NOMO-1 treated with DMSO at 0.1 percent for 48 hours (cell line): ENCODE measurements around the gene CCNI2.

Experiments used
- DNase-seq: peaks from one replicate; lab custom pipeline; 2025; ENCODE audit not compliant: unreplicated experiment; lab: John Stamatoyannopoulos, UW

CCNI2 gene

GRCh38 chr5:132749506-132749905 lies 2.3 kb downstream of the CCNI2 start:
- no peak for DNase-seq

GRCh38 chr5:132750471-132751230 lies 3.4 kb downstream of the CCNI2 start:
- no peak for DNase-seq

DNA sequence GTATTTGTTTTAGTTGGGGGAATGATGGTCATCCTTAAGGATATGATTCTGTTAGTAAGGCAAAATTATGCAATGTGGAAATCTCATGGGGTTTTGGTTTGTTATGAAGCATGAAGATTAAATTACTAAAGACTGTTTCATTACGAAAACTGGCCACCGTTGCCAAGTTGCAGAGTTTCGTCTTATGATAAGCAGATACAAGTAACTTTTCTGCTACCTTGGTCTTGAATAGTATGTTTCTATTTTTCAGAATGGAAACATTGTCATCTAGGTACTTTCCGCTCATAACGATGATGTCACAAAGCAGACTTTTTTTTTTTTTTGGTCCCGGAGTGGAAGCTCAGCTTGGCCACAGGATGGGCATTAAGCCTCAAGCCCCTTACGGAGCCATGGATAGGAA lies 4.2 kb downstream of the CCNI2 start:
- no peak for DNase-seq

- DNase-seq: no peak
These were observed 4.8 kb downstream of the CCNI2 start for GRCh38 chr5:132751971-132752580.

DNA sequence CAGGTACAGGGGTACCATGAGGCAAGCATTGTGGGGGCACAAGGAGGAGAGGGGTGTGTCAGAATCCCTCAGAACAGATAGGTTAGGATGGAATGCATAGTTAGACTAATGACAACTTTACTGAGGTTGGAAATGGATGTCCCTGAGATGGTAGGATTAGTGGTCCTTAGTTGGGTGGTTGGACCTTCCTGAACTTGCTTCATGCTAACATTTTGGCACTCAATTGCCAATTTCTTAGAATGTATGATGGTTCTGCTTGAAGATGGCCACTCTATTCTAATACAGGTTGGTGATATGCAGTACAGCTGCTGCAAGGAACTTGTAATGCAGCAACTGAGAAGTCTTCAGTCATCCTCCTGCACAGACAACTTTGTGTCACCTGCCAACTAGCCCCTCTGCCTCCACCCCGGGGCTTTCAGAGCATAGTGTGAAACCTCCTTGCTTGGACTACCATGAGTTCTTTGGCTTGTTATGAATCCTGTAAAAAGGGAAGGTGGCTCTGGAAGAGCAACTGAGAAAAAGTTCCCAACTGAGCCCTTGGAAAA lies 5.4 kb downstream of the CCNI2 start:
- no peak for DNase-seq

DNA sequence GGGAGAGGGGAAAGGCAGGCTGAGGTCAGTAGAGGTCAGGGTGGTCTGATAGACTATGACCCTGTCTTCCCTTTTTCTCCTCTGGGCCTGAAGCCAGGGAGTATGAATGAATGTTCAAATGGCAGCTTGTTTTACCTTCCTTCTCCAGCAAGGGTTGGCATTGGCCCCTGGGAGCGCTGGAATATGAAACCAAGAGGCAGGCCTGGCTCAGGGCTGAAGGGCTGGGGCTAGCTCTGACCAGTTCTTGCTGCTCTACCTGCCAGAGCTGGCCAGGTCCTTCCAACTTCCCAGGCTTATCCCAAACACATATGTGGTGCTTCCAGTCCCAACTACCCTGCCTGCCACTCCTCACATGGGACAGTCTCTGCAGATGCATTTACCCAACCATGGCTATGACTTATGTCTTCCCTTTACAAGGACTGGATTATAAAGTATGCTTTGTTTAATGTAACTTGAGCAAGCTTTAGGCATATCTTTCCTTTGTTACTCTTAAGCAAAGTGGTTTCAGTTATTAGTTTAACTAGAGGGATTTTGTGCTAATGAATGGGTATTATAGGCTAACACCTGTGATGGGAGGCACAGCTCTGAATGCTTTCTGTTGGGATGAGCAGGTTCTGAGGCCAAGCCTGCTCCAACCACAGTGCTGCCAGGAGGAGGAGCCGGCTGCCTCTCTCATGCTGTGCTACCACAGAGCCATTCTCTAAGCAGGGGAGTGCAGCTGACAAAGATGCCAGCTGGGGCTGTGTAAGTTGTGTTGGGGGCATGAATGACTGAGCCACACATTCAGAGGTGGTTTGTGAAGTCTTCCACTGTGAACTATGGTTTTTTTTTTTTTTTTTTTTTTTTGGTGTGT lies 6.1 kb downstream of the CCNI2 start:
- no peak for DNase-seq

DNA sequence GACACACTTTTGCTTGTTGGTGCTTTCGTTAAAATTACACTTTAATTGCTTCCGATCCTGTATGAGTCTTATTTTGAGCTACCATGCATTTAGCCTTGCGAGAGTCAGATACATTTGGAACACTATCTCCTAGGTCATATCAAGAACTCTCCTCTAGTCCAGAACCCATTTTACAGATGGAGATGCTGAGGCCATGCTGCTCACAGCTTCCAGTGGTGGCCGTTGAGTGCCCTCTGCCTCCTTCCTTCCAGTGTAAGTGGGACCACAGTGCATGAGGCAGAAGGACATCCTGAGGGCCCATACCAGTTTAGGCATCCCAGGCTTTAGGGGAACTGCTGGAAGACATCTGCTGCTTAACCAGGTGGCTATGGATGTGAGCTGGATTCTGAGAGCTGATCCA lies 6.9 kb downstream of the CCNI2 start:
- DNase-seq: no peak

DNA sequence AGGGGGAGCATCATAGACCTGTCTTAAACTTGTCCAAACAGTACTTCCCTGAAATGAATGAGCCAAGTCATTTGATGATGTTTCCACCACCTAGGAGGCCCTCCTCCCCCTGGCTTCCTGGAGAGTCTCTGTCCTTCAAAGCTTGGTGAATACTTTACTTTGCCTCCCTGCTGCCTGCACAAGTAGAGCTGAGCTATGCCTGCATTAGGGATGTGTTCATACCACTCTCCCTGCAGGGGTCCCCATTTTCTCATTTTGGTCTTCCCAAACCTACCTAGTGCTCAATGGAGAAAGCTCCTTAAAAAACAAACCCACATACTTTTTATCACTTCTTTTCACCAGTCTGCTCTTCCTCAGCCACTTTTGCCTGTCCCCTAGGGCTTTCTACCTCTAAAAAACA lies 7.7 kb downstream of the CCNI2 start:
- DNase-seq: no peak

- DNase-seq: no peak
These were observed 9.3 kb downstream of the CCNI2 start for GRCh38 chr5:132756542-132756941.

DNA sequence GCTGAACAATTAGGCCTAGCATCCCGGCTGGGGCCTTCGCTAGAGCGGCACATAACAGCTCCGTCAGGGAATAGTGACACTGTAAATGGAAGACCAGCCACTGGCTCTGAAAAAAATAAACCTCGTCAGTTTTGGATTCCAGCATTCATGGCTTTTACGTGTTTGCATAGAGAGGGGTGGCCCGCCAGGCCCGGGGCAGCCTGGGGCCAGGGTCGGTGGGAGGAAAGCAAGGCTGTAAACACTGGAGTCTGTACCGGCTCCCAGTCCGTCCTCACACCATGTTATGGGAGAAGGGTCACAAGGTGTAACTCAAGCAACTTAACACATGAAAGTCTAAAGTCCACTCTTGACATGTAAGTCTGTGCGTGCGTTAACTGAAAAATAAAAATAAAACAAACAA lies 11.2 kb downstream of the CCNI2 start:
- DNase-seq: no peak

- DNase-seq: no peak
These were observed 12.2 kb downstream of the CCNI2 start for GRCh38 chr5:132759114-132760048.

- DNase-seq: no peak
These were observed 12.8 kb downstream of the CCNI2 start for GRCh38 chr5:132760049-132760420.

GRCh38 chr5:132760601-132761317 lies 13.5 kb downstream of the CCNI2 start:
- no peak for DNase-seq

DNA sequence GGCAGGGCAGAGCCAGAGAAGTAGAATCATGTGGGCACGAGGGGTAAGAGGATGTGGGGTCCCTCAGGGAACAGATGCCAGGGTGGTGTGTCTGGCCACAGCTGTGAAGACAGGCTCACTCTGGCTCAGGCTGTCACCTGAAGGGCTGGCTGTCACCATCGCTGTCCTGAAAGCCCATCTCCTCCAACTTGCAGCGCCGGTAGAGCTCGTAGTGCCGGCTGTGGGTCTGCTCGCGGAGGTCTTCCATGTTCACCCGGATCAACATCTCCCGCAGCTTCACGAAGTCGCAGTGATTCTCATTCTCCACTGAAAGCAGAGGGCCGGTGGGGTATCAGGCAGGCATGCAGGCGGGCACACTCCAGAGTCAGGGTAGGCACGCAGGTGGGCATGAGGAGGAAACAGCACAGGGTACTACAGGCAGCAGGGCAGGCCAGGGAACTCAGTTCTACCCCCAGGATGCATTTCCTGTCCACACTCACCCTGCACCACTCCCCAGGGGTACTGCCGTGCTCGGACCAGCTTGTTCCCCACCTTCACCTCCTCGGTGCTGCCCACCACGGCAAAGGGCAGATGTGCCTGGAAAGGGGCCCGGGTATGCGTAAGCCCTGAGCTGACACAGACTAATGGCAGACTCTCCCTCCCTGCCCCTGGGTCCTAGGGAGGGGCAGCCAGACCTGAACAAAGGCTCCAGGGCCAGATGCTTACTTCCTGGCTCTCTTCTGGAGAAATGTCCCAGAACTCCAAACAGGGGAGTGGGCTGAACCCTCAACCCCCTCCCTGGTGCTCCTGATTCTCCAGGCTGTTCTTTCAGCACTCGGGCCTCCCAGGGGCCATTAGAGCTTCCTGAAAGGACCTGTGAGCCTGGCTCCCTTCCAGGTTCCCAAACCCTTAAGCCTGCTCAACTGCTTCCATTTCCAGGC lies 14.4 kb downstream of the CCNI2 start:
- no peak for DNase-seq

DNA sequence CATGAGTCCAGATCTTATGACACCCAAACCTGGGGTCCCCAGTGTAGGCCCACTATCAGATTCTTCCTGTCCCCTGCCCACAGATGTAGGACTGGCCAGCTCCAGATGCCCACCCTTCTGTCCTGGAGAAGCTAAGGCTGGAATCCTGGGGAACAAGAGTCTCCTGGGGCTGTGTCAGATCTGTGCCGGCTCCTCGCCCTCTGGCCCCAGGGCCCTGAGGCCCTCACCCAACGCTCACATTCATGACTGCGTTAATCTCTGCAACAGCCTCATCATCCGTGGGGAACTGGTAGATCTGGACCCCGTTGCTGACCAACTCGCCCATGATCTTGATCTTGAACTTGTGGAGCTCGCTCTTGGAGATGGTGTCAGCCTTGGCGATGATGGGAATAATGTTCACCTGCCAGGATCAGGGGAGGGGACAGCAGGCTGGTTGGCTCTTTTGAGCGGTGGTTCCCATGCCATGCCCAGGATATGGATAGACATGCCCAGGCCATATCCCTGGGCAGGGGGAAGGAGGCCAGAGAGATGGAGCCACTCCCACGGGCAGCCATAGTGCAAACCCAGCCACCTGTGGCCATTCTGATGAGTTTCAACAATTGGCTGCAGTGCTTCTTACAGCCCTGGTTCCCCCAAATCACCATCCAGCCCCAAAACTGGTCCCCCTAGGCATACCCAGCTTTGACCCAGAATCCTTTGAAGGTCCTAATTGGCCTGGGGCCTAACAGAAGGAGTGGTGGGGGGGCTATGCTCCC lies 15.2 kb downstream of the CCNI2 start:
- no peak for DNase-seq

GRCh38 chr5:132763181-132764036 lies 16.2 kb downstream of the CCNI2 start:
- DNase-seq: no peak

DNA sequence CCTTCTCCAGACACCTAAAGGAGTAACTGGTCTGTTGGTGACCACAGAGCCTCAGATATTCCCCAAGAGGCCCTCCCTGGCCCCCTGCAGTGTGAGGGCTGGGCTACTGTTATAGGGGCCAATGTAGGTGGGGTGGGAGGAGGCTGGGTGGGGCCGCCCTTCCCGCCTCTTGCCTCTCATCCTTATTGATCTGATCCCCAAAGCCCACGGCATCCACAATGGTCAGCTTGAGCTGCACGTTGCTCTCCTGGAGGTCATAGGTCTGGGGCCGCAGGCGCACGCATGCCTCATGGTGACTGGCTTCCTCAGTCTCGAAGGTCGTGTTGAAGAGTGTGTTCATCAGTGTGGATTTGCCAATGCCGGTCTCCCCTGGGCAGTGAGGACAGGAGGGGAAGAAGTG lies 16.8 kb downstream of the CCNI2 start:
- no peak for DNase-seq
